Measurements from ENCODE around the gene PLEKHG4B. TPM values are rescaled to one million over a fixed set of nuclear protein-coding genes. Genes with fewer than 3 reads are reported as not detected.

PLEKHG4B gene
- total RNA-seq, 1 experiment from 2014 or later, result 1.2 TPM

DNA sequence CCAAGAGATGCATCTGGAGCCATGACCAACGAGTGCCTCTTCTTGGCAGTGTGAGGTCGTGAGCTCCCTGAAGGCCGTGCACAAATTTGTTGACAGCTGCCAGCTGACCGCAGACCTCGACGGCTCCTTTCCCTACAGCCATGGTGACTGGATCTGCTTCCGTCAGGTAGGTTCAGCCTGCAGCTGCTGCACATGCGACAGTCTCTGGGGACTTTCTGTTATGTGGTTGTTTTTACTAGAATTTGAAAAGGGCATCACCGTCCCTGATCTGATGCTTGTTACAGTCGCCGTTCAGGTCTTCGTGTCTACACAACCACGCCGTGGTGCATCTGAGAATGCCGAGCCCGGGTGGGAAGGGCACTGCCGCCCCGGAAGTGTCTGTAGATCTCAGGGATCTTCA, 62.9 kb downstream of the PLEKHG4B start:
- Histone ChIP-seq H3K9me2 (replicated peaks; ENCODE audit: low read length) (no peaks in the 10 kb centered on the region), H3F3A (ENCODE audit: low read length, unreplicated experiment) (peaks cover 11% of the 10 kb centered on the region), H3K9me3 (ENCODE audit: low read length) (no peaks in the 10 kb centered on the region), H3K4me2 (ENCODE audit: low read length) (no peak overlapping the region), H3K36me3 (ENCODE audit: low read depth, low read length) (no peaks in the 10 kb centered on the region), H2AFZ (ENCODE audit: low read length) (no peak overlapping the region), H3K79me2 (ENCODE audit: low read length) (no peaks in the 10 kb centered on the region), H3K4me3 (ENCODE audit: low read length) (no peak overlapping the region), H4K20me1 (ENCODE audit: low read length) (no peaks in the 10 kb centered on the region), H3K27ac (ENCODE audit: low read length) (no peak overlapping the region), H3K9ac (ENCODE audit: low read length) (no peak overlapping the region), H3K4me1 (ENCODE audit: insufficient read depth, low read length) (peaks cover 43% of the 10 kb centered on the region), H3K27me3 (ENCODE audit: low read length) (no peaks in the 10 kb centered on the region)
- no peak for DNase-seq
- intact Hi-C loops (cut with micrococcal nuclease), result no loop called here
- TF ChIP-seq EZH2phosphoT487 (IDR thresholded peaks at IDR 0.05; ENCODE audit: borderline replicate concordance, low read length), result no peak
- TF ChIP-seq EZH2 (IDR thresholded peaks at IDR 0.05; ENCODE audit: low read length, unreplicated experiment), result no peak
- TF ChIP-seq, protein P1, sequence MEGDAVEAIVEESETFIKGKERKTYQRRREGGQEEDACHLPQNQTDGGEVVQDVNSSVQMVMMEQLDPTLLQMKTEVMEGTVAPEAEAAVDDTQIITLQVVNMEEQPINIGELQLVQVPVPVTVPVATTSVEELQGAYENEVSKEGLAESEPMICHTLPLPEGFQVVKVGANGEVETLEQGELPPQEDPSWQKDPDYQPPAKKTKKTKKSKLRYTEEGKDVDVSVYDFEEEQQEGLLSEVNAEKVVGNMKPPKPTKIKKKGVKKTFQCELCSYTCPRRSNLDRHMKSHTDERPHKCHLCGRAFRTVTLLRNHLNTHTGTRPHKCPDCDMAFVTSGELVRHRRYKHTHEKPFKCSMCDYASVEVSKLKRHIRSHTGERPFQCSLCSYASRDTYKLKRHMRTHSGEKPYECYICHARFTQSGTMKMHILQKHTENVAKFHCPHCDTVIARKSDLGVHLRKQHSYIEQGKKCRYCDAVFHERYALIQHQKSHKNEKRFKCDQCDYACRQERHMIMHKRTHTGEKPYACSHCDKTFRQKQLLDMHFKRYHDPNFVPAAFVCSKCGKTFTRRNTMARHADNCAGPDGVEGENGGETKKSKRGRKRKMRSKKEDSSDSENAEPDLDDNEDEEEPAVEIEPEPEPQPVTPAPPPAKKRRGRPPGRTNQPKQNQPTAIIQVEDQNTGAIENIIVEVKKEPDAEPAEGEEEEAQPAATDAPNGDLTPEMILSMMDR (conservative IDR thresholded peaks at IDR 0.05; ENCODE audit: low read depth, low read length), result no peak
- no TSS peak for BruUV-seq (replicated peaks)
- CTCF ChIA-PET, result no interaction called here
- POLR2A ChIA-PET (ENCODE audit: unreplicated experiment), result no interaction called here
- no peak for ATAC-seq

DNA sequence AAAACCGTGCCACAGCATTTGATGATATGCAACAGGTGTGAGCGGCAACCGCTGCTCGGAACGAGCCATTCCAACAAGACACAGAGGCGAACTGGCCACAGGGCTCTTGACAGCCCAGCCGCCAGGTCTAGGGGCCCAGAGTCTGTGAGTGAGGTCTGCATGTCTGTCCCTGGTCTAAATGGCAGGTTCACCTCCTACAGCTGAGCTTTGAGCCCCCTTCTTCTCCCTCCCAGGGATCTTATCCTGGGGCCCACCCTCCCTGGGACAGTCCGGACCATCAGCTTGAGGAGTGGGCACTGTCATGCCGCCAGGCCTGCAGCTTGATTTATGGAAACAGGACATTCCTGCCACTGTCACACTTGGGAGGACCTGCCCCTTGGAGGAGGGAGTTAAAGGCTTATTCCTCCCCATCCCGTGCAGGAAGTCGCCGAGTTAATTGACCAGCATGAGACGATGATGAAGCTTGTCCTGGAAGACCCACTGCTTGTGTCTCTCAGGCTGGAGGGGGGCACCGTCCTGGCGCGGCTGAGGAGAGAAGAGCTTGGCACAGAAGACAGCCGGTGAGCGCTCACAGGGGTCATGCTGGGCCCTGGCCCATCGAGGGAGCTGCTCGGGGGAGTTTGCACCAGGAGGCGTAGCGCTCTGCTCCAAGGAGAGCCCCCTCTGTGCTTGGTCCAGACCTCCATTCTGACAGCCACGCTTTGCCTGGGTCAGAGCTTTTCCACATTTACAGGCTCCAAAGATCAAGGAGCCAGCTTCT, 63.9 kb downstream of the PLEKHG4B start:
- Histone ChIP-seq H3K4me3 (ENCODE audit: low read length) (no peak overlapping the region), H2AFZ (ENCODE audit: low read length) (no peak overlapping the region), H3K4me1 (ENCODE audit: insufficient read depth, low read length) (peaks cover 39% of the 10 kb centered on the region), H4K20me1 (ENCODE audit: low read length) (no peaks in the 10 kb centered on the region), H3F3A (ENCODE audit: low read length, unreplicated experiment) (peaks cover 2% of the 10 kb centered on the region), H3K9me2 (replicated peaks; ENCODE audit: low read length) (no peaks in the 10 kb centered on the region), H3K79me2 (ENCODE audit: low read length) (no peaks in the 10 kb centered on the region), H3K9me3 (ENCODE audit: low read length) (no peaks in the 10 kb centered on the region), H3K4me2 (ENCODE audit: low read length) (no peak overlapping the region), H3K27me3 (ENCODE audit: low read length) (no peaks in the 10 kb centered on the region), H3K36me3 (ENCODE audit: low read depth, low read length) (no peaks in the 10 kb centered on the region), H3K27ac (ENCODE audit: low read length) (no peak overlapping the region), H3K9ac (ENCODE audit: low read length) (no peak overlapping the region)
- TF ChIP-seq EZH2phosphoT487 (IDR thresholded peaks at IDR 0.05; ENCODE audit: borderline replicate concordance, low read length) (no peak), EZH2 (IDR thresholded peaks at IDR 0.05; ENCODE audit: low read length, unreplicated experiment) (no peak)
- TF ChIP-seq, protein P1 (conservative IDR thresholded peaks at IDR 0.05; ENCODE audit: low read depth, low read length), result no peak
- no TSS peak for BruUV-seq (replicated peaks)
- no peak for DNase-seq
- ATAC-seq, result no peak
- ChIA-PET CTCF (no interaction called here), POLR2A (ENCODE audit: unreplicated experiment) (no interaction called here)
- intact Hi-C loops (cut with micrococcal nuclease), result no loop called here

GRCh38 chr5:156411-157072, 64.6 kb downstream of the PLEKHG4B start:
- ATAC-seq (no peak), DNase-seq (no peak)
- Histone ChIP-seq H3K9me2 (replicated peaks; ENCODE audit: low read length) (no peaks in the 10 kb centered on the region), H3K36me3 (ENCODE audit: low read depth, low read length) (no peaks in the 10 kb centered on the region), H3K4me1 (ENCODE audit: insufficient read depth, low read length) (peaks cover 35% of the 10 kb centered on the region), H4K20me1 (ENCODE audit: low read length) (no peaks in the 10 kb centered on the region), H3K27me3 (ENCODE audit: low read length) (no peaks in the 10 kb centered on the region), H2AFZ (ENCODE audit: low read length) (no peak overlapping the region), H3K4me3 (ENCODE audit: low read length) (no peak overlapping the region), H3K27ac (ENCODE audit: low read length) (no peak overlapping the region), H3K9me3 (ENCODE audit: low read length) (no peaks in the 10 kb centered on the region), H3K9ac (ENCODE audit: low read length) (no peak overlapping the region), H3K4me2 (ENCODE audit: low read length) (no peak overlapping the region), H3K79me2 (ENCODE audit: low read length) (no peaks in the 10 kb centered on the region), H3F3A (ENCODE audit: low read length, unreplicated experiment) (no peaks in the 10 kb centered on the region)
- intact Hi-C loops (cut with micrococcal nuclease), result no loop called here
- no TSS peak for BruUV-seq (replicated peaks)
- TF ChIP-seq, protein P1 (conservative IDR thresholded peaks at IDR 0.05; ENCODE audit: low read depth, low read length), result no peak
- no peak for TF ChIP-seq EZH2phosphoT487 (IDR thresholded peaks at IDR 0.05; ENCODE audit: borderline replicate concordance, low read length)
- TF ChIP-seq EZH2 (IDR thresholded peaks at IDR 0.05; ENCODE audit: low read length, unreplicated experiment), result no peak
- POLR2A ChIA-PET (ENCODE audit: unreplicated experiment), result no interaction called here
- CTCF ChIA-PET, result no interaction called here
